ENCODE data around the gene OLFML1.

Gene OLFML1

GRCh38 chr11:7484131-7484530, 1.2 kb upstream of the OLFML1 start:
- DNase-seq, result no peak

- DNase-seq, result no peak
Measured at GRCh38 chr11:7484645-7485044, 661 bp upstream of the OLFML1 start.

- DNase-seq, result no peak
Measured at GRCh38 chr11:7486098-7486780, 933 bp downstream of the OLFML1 start.

GRCh38 chr11:7486781-7487140, 1.5 kb downstream of the OLFML1 start:
- no peak for DNase-seq

GRCh38 chr11:7487360-7487759, 2.1 kb downstream of the OLFML1 start:
- no peak for DNase-seq

DNA sequence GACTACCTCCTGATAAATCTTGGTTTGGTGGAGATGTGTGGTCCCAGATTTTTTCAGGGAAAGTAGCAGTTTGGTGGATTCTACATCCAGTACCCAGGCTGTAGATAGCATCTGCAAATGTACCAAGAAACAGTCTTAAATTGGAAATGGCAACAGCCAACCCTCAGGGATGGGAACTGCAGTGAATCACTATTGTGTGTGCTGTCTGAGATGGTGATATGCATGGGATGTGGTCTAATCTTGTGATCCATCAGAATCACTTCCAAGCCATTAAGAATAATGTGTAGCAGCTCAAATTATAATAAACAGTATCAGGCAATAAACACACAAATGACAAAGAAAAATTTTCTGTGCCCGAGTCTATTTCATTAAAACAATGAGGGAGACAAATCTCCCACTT, 3.4 kb downstream of the OLFML1 start:
- DNase-seq, result no peak

- DNase-seq, result no peak
Measured at GRCh38 chr11:7489376-7489775, 4.1 kb downstream of the OLFML1 start.

- DNase-seq, result no peak
Measured at GRCh38 chr11:7490054-7490453, 4.7 kb downstream of the OLFML1 start.

GRCh38 chr11:7490535-7490934, 5.2 kb downstream of the OLFML1 start:
- DNase-seq, result no peak

- no peak for DNase-seq
Measured at GRCh38 chr11:7492253-7492652, 6.9 kb downstream of the OLFML1 start.

GRCh38 chr11:7493670-7494069, 8.4 kb downstream of the OLFML1 start:
- no peak for DNase-seq

DNA sequence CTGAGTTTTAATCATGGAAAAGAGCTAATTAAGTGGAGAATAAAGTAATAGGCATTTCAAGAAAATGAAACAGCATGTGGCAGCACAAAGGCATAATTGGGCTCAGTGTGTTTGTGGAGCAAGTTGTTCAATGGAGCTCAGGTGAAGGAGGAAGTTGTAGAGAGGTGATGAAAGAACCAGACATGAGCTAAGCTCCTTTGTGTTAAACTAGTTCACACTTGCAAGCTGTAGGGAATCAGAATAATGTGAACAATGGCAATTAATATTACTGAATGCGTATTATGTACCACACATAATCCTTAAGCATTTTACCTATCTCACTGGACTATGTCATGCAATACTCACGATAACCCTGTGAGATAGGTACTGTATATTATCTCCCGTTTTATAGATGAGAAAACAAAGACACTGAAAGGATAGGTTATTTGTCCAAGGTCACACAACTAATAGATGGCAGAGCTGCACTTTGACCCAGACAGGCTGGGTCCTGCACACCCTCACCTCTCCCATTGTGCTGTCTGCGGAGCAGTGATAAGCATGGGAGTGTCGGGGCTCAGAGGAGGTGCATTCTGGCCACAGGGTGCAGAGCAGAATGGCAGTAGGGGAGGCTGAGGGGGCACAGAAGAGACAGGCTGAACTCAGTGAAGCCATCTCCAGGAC, 8.9 kb downstream of the OLFML1 start:
- DNase-seq, result no peak

DNA sequence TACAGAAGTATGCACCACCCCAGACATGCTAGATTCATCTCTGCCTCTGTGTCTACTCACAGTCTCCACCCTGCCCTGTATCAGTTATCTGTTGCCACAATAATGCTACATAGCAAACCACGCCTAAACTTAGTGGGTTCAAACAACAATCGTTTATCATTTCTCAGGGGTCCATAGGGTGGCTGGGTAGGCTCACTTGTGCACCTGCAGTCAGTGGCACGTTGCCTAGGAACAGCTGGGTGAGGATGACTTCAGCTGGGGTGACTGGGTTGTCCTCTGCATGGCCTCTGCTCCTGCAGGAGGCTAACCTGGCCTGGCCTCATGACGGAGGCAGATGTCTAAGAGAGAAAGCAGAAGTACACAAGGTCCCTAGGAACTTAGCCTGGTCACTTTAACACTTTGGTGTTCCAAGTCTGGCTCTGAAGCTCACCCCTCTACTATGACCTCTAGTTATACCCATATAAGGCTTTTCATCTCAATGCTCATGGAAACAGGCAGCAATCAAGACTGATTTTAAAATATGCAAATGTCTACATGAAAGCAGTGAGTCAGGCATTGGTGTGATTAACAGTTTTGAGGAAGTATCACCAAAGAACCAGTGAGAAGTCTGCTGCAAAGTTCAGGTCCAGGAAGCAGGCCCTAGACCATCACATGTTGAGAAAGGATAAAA, 10.7 kb downstream of the OLFML1 start:
- DNase-seq, result no peak

- no peak for DNase-seq
Measured at GRCh38 chr11:7498193-7498592, 12.9 kb downstream of the OLFML1 start.

DNA sequence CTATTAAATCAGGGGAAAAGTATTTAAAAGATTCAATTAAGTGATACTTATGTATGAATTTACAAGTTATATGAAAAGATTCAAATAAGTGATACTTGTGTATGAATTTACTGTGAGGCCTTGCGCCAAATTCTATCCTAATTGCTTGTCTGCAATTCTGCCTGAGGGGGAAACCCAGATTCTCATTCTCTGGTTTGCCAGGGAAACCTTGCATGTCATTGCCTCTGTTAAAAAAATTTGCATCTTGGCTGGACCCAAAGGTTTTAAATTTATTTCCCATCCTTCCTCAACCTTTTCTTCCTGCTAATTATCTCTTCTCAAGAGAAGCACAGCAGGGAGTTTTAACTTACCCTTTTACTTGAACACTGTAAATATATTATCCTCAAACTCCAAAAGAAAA, 13.8 kb downstream of the OLFML1 start:
- no peak for DNase-seq

- DNase-seq, result no peak
Measured at GRCh38 chr11:7500251-7500650, 14.9 kb downstream of the OLFML1 start.

- DNase-seq, result no peak
Measured at GRCh38 chr11:7501251-7501650, 15.9 kb downstream of the OLFML1 start.

DNA sequence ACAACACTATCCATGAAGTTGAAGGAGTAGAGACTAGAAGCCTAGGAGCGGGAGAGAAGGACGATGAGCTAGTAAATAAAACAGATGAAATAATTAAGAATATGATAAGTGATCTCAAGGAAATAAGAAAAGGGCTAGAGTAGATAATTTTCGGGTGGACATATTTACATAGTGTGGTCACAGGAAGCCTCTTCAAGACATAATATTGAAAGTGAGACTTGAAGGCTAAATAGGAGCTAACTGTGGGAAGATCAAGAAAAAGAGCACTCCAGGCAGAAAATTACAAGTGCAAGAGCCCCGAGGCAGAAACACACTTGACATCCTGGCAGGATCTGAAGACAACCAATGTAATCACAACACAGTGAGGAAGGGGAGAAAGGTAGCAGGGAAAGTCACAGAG, 16.6 kb downstream of the OLFML1 start:
- DNase-seq, result no peak

- DNase-seq, result no peak
Measured at GRCh38 chr11:7506243-7506642, 20.9 kb downstream of the OLFML1 start.

GRCh38 chr11:7508087-7508486, 22.8 kb downstream of the OLFML1 start:
- no peak for DNase-seq

DNA sequence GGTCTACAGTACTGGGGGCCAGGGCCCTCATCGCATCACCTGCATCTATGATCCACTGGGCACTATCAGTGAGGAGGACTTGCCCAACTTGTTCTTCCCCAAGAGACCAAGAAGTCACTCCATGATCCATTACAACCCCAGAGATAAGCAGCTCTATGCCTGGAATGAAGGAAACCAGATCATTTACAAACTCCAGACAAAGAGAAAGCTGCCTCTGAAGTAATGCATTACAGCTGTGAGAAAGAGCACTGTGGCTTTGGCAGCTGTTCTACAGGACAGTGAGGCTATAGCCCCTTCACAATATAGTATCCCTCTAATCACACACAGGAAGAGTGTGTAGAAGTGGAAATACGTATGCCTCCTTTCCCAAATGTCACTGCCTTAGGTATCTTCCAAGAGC, 24.7 kb downstream of the OLFML1 start:
- no peak for DNase-seq

GRCh38 chr11:7511401-7511800, 26.1 kb downstream of the OLFML1 start:
- no peak for DNase-seq

DNA sequence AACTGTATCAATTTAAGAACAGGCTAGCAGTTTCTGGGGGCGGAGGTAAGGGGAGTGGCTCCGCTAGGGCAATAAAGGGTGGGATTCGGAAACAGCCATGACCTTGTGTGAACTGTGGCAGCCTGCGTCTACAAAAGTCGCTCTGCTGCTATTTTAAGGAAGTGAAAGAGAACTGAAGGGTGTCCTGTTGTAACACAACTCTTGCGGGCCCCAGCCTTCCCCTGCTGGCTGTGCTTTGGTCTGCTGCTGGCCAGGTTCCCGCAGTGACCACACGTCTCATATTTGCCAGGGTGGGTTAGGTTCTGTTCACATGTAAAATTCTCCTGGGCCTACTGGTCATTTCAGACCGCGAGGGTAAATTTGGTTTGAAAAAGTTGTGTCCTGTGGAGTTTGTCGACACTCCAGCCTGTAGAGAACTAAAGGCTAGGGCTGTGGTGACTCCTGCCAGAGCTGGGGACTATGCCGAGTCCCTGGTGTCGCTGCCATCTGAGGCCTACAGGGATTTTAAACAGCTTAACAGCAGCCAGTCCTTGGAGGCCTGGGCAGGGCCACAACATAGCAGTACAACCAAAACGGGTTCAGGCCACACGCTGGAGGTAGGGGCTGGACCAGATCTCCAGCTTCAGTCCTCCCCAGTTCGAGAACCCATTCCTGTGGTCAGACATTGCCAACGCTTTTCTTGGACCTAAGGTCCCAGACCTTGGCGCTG, 27.4 kb downstream of the OLFML1 start:
- DNase-seq, result no peak

All from SHP77 treated with DMSO at 0.1 percent for 48 hours (cell line).